HG02623 (cell line): ENCODE results near the gene RAP2A.

ENCODE experiments used
- ATAC-seq: cut with Tn5 transposase; IDR thresholded peaks from one replicate; pipeline ENCODE4 v1.9.1; 2021; ENCODE audit warnings: moderate library complexity; ENCODE audit not compliant: unreplicated experiment

RAP2A gene

DNA sequence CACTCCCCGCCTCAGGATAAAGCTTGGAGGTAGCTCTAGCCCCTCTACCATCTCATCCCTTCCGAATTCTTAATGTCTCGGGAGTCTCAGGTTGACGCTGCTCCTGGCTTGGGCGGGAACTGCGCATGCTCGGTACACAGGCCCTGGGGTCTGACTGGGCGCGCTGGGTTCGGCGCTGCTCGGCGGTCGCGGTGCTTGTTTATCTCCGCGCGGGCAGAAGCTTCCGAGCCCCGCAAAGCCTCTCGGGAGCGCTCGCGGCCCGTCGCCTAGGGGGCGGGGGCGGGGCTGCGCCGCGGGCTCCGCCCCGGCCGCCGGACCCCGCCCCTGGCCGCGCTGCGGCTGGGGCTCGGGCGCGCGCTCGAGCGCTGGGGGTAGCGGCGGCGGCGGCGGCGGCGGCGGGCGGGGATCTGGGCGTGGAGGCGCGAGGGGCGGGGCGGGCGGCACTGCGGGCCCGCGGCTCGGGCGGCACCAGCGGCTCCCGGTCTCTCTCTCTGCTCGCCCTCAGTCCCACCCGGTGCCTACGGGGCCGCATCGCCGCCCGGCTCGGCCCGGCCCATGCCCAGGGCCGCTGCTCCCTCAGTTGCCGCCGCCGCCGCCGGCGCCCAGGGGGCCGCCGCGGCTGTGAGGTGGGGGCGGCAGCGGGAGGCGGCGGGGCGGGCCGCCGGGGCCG is at the start of gene RAP2A:
Gene RAP2A (plus strand): TSS at position 443 of the 670 bp plus-strand sequence. CDS start 302 bp downstream, outside the sequence.
- ATAC-seq: peak; percentile 41

DNA sequence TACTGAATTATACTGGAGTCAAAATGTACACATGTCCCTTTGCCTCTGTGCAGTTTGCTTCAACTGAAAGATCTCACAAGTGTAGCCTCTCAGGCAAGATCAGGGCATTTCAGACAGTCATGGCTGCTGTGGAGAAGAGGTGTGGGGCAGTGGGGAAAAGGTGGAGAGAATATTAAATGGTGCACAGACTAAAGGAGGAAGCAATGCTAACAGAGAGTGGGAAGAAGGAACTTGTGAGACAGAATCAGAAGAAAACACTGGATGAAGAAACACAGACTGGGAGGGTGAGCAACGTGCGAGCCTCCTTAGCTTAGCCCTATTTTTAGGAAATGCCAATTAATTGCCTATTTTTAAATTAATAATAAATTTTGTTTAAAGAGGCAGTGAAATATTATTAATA is 49.6 kb upstream of the RAP2A start:
- ATAC-seq: no peak

DNA sequence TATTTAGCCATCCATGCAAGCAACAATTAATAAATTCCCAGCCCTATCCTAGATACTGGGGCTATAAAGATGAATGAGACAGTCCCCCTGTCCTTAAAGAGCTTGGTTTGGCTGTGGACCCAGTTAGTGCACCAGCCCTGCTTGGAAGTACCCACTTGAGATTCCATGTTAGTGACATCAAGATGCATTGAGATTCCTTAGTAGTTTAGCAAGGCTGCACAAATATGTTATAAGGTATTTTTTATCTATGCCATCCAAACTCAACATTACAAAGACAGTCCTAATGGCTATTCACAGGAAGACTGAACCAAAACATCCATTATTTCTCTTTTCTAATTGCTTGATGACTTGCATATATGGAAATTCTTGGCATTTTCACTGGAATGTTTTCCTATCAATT is 48.8 kb upstream of the RAP2A start:
- ATAC-seq: no peak

DNA sequence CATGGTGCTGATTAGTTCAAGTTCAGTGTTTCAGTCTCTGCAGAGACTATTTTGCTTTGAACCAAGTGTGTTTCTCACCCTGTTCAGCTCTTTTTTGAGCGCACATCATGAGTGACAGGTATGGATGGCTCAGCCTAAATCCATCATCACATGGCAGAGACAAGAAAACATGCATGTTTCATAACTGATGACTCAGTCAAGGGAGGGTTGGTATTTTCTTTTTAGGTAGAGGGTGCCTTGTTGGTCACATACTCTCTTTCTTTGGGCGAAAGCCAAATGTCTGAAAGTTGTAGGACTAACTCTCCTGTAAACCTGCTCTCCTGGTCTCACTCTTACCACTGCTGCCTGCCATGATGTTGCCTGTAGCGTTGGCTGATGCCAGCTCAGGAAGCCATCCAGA is 48.1 kb upstream of the RAP2A start:
- no peak for ATAC-seq

DNA sequence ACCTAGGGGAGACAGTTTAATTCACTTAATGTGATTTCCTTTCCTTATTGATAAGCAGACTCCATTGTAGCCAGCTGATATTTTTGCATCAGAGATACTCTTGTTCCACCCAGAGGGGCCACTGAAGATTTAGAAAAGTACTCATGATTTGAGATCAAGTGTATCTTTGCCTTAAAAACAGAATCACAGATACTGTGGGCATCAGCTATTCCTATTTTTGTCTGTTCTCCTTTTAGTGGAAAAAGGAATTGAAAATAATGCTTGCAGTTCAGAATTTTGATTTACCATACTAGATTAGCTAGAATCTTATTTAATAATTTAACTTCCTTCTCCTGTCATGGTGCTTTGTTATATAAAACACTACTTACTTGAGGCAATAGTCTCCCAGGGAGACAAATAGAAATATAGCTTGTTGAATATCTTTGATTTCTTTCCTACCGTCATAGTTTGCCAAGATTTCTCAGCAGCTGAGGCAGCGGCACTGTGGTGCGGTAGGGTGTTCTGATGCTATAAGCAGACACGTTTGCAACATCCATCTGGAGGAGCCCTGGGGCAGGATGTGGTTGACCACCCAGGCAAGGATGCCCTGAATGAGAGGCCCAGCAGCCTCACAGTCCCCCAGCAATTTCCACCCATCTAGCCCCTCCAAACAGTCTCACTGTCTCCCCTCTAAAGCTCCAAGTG is 47.0 kb upstream of the RAP2A start:
- peak; percentile 63 for ATAC-seq

DNA sequence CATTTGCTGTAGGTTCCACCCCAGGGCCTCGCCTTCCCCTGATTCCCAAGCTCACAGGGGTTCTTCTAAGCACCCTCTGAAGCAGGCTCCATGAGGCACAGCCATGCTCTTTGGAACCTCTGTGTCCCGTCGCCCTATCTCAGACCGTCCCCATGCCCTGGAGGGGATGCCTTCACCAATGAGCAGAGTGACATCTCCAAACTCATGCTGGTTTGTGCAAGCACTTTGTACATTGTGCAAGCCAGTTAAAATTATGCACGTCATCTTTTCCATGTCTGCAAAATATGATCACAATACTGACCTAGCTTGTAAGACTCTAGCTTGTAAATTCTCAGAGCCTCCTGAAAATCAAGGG is 46.5 kb upstream of the RAP2A start:
- no peak for ATAC-seq

DNA sequence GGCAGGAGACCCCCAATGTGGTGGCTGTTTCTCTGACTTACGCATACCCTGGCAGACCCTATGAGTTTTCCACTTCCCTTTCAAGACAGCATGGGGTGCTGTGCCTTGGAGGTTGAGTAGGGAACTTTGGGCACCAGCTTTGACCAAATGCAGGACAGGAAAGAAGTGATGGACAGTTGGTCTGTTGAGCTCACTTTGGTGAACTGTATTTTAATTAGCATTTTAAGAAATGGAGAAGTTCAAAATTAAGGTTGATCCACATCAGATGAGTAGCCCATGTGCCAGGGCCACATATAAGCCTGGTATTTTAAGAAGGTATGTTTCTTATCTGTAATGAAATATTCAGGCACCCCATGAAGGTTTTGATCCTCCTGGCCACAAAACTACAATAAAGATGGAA is 46.1 kb upstream of the RAP2A start:
- no peak for ATAC-seq

DNA sequence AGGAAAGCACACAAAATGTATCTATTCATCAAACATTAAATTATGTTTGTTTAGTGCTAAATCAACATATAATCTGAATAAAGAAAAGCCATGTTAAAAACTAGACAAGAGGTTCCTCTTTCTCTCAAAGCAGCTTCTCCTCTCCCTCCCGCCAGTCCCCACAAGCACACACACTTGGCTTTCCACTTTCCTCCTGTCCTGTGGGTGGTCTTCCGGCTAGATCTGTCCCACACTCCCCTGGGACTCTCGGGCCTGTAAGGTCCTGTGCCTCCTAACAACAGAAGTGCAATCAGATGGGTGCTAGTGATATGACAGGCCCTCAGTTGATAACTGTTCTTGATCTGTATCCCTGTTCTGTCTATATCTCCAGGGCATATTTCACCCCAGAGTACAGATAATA is 45.6 kb upstream of the RAP2A start:
- no peak for ATAC-seq

DNA sequence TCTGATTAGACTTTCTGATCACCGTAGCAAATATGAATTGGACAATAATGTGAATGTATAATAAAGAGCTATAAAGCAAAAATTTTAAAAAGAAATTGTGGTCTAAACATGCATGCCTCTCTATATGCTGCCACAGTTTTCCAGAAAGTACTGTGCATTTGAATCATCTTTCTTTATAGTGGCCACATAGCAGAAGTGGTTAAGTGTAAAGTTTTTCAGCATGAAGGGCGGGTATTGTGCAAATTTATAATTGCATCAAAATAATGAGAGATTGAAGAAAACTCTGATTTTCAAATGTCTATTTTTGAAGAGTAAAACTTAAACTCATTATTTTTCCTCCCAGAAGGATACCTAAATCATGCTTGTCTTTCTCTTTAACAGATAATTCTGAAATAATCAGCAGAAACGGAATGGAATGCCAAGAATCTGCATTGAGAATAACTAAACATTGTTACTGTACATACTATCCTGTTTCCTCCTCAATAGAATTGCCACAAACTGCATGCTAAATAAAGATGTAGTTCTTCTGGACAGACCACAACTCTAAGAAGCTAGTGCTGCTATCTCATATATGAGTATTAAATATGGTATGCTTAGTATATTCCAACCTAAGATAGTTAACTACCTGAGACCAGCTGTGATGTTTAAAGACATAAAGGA is 42.9 kb upstream of the RAP2A start:
- ATAC-seq: no peak

DNA sequence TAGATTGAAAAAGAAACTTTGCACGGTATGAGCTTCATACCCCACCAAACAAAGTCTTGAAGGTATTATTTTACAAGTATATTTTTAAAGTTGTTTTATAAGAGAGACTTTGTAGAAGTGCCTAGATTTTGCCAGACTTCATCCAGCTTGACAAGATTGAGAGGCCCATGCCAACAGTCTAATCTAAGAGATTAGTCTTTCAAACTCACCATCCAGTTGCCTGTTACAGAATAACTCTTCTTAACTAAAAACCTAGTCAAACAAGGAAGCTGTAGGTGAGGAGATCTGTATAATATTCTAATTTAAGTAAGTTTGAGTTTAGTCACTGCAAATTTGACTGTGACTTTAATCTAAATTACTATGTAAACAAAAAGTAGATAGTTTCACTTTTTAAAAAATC is 41.9 kb upstream of the RAP2A start:
- ATAC-seq: no peak

DNA sequence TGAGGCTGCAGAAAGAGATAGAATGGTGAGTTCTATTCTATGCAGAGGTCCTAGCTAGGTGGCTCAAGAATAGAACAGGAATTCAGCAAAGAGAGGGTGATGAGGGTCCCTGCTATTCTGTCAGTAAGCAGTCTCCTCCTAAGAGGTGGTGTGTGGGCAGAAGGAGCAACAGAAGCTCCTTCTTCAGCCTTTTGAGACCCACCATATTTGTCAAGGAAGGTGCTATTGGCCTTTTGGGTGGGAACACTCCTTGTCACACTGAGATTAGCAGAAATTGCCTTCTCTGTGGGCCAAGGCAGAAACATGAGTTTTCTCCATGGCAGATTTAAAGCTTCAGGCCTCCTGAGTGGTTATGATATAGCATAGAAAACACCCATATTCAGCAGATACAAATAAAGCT is 39.4 kb upstream of the RAP2A start:
- no peak for ATAC-seq

DNA sequence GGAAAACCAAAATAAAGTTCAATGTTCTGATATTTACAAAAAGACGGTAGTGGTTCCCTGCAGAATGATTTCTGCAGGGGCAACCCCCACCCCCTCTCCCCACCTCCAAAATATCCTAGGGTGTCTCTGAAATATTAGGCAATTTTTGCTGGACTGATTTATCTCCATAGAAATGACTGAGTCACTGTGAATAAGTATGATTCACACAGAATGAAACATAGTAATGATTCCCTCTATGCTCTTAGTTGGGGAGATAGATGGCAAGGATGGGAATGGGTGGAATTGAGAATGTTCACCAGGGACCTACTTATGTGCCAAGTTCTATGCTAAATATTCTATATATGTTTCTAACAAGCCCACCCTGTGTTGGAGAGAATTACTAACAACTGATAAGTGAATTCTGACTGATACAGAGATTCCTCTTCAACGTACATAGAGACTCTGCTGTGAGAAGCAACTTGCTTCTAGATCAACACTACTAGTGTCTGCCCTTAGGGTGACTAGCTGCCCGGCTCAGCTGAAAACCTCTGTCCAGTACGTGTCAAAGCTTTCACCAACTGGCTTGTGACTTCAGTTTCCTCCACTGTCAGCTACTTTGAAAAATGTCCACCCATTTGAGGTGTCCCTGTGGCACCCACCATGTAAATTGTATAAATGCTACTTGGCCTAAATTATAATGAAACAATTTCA is 38.4 kb upstream of the RAP2A start:
- ATAC-seq: no peak

DNA sequence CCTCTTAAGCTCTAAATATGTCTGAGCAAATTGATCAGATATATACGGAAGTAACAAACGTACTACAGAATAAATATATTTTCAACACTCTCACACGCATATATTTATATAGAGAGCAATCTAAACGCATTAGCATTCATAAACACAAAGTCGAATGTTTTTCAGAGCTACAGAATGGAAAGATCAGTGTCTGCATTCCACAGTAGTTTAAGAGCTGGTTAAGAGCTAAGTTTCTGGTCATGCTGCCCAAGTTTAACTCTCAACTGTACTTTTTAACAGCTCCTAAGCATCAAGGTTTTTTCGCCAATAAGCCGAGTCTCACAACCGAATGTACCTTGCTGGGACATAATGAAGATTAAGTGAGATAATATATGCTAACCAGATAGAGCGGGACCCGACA is 36.7 kb upstream of the RAP2A start:
- no peak for ATAC-seq

DNA sequence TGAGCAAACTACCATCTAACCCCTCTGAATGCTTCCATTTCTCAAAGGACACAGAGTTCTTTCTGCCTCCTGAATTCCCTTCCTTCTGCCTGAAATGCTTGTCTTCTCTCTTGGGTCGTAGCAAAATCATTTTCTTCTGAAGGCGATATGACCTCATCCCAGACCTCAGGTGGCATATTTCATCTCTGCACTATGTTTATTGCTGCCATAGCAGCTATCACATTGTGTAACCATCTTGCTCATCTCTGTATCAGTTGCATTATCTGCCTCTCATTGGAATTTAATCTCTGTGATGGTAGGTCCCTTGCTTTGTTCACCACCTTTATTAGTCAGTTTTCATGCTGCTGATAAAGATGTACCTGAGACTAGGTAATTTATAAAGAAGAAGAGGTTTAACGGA is 32.5 kb upstream of the RAP2A start:
- no peak for ATAC-seq

DNA sequence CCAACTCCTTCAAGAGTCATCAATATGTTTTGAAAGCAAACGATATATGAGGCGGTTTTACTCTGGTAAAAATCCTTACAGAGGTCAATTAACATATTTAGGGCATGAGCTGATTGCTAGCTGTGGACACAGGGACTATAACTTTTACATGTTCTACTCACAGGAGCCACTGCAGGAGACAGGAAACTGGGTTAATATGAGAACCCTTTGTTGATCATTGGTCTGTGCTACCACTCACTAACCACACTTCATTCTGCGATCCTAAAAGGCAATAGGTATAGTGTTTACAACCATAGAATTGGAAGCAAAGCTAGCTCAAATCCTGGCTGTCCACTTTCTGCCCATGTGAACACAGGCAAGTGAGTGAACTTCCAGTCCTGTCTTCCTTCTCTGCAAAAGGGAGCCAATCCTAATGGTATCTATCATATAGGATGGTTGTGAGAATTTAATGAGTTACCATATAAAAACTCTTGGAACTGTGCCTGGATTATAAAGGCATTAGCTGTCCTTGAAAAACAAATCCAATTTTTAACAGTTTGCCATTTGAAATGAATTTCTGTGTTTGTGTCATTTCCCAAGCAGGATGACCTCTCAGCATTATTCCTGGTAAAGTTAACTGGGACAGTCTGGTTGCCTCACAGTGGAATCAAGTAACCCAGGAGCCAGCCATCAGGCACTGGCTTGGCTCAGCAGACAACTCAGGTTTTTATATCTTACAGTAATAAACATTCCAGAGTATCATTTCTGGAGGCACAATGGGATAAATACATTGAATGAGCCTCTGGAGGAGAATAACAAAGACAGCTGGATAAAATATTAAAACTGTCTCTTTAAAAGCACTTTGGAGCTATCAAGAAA is 29.8 kb upstream of the RAP2A start:
- ATAC-seq: no peak

DNA sequence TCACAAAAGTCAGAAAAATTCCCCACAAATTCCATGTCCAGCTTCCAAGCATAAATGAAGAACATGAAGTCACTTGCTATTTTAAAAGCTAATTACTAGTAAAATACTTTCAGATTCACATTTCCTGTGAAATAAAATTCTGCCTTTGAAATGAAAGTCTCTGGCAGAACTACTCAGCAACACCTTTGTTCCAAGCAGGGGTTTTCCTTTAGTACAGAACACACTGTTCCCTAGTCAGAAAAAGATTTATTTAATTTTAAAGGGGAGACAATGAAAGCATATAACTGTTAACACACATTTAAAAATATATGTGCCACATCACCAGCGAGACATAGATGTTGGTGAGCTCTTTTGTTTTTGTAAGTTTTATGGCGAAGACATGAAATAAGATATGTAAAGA is 26.4 kb upstream of the RAP2A start:
- ATAC-seq: no peak

DNA sequence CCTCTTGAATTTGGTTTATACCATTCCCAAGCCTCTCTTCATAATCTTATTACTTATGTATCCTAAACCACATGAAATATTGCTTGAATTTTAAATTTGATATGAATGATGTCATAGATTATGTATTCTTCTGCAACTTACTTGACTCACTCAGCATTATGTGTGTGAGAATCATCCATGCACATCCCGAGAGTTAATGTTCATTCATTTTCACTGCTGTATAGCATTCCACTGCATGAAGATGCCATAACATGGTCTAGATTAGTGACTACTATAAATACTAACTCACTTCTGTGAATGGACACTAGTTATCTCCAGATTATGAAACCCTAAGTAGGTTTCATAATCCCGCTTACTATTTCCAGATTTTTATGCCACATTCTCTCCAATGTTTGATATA is 25.0 kb upstream of the RAP2A start:
- no peak for ATAC-seq

DNA sequence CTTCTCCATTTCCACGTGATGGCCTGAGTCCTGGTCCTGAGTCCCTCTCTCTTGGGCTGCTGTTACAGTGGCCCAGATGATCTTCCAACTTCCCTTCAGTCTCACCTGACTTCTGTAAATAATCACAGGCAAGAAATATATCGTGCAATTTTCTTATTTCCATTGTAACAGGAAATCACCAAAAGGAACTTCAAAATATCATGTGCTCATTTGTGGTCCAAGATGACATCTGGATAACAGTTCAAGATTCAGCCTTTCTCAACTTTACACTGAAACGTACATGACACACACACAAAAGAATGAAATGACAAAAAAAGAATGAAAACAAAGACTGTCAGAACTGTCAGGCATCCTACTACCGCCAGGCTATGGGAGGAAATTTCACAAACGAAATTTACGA is 22.0 kb upstream of the RAP2A start:
- ATAC-seq: no peak

DNA sequence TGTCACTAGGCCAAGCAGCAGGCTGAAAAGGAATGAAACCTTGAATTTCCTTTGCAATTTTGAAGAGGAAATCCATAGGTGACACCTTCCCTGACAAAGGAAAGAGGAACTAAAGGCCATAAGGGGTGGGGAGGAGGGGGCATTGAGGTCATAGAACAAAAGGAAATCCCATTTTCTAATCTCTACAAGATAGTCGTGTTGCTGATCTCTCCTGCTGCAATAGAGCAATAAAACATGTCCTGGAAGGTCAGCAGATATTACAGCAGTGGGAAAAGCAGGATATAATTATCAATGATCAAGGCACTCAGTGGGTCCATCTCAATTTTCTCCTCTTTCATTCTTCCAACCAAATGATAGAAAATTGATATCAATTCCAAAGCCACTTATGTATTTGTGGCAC is 20.3 kb upstream of the RAP2A start:
- no peak for ATAC-seq

DNA sequence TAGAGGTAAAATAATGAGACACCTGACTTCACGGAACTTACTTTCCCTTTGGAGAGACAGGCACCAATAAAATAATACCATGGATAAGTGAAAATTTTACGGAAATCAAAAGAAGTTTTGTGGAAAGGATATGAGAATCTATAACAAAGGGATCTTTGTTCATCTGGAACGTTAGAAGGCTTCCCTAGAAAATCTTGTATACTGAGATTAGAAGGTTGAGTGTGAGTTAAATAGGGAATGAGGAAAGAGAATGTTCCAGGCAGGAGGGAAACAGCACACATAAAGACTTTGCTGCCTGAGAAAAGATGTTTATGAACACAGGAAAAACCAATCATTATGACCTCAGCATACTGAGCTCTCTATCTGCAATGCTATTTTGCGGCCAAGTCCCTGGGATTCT is 19.6 kb upstream of the RAP2A start:
- no peak for ATAC-seq

DNA sequence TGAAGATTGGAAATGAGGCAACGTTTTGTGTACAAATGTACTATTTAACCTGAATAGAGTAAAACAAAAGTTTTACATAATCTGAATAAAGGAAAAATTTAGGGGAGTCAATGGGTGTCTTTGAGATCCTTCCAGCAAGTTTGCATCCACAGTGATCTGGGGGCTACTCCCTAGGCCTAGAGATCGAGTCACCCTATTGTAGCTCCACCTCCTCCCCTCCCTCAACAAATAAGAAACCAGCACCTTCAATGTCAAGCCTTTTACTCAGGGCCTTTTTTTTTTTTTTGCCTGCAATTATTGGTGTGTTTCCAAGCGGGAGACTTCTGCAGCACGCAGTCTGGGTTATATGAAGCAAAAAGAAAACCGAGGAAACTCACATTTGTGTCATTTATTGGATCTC is 16.3 kb upstream of the RAP2A start:
- ATAC-seq: no peak
